ENCODE measurements around the gene SLC26A4.

DNA sequence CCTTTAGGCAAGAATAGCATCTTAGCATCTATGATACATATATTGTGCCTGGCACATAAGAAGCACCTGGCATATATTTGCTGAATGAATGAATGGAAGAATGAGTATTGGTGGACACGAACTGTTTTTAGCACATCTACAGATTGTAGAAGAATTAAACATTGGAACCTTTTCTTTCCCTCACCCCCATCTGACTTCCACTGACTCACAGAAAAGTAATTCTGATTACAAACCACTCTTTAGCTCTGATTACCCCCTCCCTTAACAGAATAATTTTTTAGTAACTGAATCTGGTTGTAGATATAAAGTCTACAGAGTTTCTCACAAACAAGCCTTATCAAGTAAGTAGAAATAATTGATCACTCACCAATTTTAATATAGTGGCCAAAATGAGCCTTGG is 31.9 kb downstream of the SLC26A4 start:
- TF ChIP-seq, protein P1, sequence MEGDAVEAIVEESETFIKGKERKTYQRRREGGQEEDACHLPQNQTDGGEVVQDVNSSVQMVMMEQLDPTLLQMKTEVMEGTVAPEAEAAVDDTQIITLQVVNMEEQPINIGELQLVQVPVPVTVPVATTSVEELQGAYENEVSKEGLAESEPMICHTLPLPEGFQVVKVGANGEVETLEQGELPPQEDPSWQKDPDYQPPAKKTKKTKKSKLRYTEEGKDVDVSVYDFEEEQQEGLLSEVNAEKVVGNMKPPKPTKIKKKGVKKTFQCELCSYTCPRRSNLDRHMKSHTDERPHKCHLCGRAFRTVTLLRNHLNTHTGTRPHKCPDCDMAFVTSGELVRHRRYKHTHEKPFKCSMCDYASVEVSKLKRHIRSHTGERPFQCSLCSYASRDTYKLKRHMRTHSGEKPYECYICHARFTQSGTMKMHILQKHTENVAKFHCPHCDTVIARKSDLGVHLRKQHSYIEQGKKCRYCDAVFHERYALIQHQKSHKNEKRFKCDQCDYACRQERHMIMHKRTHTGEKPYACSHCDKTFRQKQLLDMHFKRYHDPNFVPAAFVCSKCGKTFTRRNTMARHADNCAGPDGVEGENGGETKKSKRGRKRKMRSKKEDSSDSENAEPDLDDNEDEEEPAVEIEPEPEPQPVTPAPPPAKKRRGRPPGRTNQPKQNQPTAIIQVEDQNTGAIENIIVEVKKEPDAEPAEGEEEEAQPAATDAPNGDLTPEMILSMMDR (IDR thresholded peaks at IDR 0.05) = no peak
- TF ChIP-seq POLR2A (IDR thresholded peaks at IDR 0.05) = no peak
